ENCODE data around the gene LHPP.

The LHPP gene

DNA sequence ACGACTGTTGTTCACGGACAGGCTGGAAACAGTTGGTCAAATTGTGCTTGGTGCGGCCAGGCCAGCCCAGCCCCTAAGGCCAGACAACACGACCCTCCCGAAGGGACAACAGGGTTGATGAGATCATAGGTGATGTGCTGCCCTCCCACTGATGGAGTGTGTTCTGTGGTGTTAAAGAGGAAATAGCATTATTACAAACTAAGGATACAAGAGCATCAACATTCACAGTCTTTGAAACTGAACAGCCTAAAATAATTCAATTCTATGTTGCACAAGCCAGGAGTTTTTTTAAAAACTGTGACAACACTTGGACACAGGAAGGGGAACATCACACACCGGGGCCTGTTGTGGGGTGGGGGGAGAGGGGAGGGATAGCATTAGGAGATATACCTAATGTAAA, 194.9 kb downstream of the LHPP start:
- TF ChIP-seq GLIS3 (CRISPR knock-in tag; IDR thresholded peaks at IDR 0.05) = no peak
- TF ChIP-seq ZNF8 (CRISPR knock-in tag; IDR thresholded peaks at IDR 0.05) = no peak
- TF ChIP-seq, protein P1, sequence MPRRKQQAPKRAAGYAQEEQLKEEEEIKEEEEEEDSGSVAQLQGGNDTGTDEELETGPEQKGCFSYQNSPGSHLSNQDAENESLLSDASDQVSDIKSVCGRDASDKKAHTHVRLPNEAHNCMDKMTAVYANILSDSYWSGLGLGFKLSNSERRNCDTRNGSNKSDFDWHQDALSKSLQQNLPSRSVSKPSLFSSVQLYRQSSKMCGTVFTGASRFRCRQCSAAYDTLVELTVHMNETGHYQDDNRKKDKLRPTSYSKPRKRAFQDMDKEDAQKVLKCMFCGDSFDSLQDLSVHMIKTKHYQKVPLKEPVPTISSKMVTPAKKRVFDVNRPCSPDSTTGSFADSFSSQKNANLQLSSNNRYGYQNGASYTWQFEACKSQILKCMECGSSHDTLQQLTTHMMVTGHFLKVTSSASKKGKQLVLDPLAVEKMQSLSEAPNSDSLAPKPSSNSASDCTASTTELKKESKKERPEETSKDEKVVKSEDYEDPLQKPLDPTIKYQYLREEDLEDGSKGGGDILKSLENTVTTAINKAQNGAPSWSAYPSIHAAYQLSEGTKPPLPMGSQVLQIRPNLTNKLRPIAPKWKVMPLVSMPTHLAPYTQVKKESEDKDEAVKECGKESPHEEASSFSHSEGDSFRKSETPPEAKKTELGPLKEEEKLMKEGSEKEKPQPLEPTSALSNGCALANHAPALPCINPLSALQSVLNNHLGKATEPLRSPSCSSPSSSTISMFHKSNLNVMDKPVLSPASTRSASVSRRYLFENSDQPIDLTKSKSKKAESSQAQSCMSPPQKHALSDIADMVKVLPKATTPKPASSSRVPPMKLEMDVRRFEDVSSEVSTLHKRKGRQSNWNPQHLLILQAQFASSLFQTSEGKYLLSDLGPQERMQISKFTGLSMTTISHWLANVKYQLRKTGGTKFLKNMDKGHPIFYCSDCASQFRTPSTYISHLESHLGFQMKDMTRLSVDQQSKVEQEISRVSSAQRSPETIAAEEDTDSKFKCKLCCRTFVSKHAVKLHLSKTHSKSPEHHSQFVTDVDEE (CRISPR knock-in tag; IDR thresholded peaks at IDR 0.05) = no peak
- TF ChIP-seq ZFP30 (CRISPR knock-in tag; IDR thresholded peaks at IDR 0.05) = no peak
- no peak for TF ChIP-seq ISL1 (CRISPR knock-in tag; IDR thresholded peaks at IDR 0.05)
- no peak for TF ChIP-seq SNAI2 (CRISPR knock-in tag; IDR thresholded peaks at IDR 0.05)
- TF ChIP-seq ZC3H10 (CRISPR knock-in tag; IDR thresholded peaks at IDR 0.05) = no peak
- no peak for TF ChIP-seq TCF4 (CRISPR knock-in tag; IDR thresholded peaks at IDR 0.05; ENCODE audit: borderline replicate concordance)
- no peak for TF ChIP-seq ZNF70 (CRISPR knock-in tag; IDR thresholded peaks at IDR 0.05)
- TF ChIP-seq OSR1 (CRISPR knock-in tag; IDR thresholded peaks at IDR 0.05) = no peak
- no peak for ATAC-seq

DNA sequence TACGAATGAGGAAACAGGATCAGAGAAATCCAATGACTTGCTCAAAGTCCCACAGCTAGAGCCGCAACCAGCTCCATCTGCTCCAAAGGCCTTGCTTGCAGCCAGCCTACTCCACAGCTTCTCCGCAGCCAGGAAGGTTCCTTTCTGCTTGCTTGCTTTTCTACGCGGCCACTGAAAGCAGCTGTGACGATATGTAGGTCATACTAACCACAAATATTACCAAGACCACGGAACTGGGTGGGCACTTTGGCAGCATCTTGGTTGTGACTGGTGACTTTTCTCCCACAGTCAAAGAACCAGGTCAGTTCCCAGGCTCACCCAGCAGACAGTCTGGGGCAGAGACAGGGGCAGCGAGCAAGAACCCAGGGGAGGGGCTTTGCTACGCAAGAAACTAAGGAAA, 196.2 kb downstream of the LHPP start:
- no peak for TF ChIP-seq SNAI2 (CRISPR knock-in tag; IDR thresholded peaks at IDR 0.05)
- TF ChIP-seq ZNF8 (CRISPR knock-in tag; IDR thresholded peaks at IDR 0.05) = no peak
- TF ChIP-seq TOX (CRISPR knock-in tag; IDR thresholded peaks at IDR 0.05; ENCODE audit: borderline replicate concordance) = no peak
- no peak for TF ChIP-seq OSR1 (CRISPR knock-in tag; IDR thresholded peaks at IDR 0.05)
- TF ChIP-seq, protein P2, sequence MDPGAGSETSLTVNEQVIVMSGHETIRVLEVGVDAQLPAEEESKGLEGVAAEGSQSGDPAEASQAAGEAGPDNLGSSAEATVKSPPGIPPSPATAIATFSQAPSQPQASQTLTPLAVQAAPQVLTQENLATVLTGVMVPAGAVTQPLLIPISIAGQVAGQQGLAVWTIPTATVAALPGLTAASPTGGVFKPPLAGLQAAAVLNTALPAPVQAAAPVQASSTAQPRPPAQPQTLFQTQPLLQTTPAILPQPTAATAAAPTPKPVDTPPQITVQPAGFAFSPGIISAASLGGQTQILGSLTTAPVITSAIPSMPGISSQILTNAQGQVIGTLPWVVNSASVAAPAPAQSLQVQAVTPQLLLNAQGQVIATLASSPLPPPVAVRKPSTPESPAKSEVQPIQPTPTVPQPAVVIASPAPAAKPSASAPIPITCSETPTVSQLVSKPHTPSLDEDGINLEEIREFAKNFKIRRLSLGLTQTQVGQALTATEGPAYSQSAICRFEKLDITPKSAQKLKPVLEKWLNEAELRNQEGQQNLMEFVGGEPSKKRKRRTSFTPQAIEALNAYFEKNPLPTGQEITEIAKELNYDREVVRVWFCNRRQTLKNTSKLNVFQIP (CRISPR knock-in tag; IDR thresholded peaks at IDR 0.05; ENCODE audit: borderline replicate concordance, low read depth) = no peak
- TF ChIP-seq, protein P3, sequence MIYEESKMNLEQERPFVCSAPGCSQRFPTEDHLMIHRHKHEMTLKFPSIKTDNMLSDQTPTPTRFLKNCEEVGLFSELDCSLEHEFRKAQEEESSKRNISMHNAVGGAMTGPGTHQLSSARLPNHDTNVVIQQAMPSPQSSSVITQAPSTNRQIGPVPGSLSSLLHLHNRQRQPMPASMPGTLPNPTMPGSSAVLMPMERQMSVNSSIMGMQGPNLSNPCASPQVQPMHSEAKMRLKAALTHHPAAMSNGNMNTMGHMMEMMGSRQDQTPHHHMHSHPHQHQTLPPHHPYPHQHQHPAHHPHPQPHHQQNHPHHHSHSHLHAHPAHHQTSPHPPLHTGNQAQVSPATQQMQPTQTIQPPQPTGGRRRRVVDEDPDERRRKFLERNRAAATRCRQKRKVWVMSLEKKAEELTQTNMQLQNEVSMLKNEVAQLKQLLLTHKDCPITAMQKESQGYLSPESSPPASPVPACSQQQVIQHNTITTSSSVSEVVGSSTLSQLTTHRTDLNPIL (CRISPR knock-in tag; IDR thresholded peaks at IDR 0.05; ENCODE audit: low read depth) = no peak
- no peak for TF ChIP-seq ZFP3 (CRISPR knock-in tag; IDR thresholded peaks at IDR 0.05)
- TF ChIP-seq ARNTL (CRISPR knock-in tag; IDR thresholded peaks at IDR 0.05; ENCODE audit: borderline replicate concordance, low read depth) = no peak
- TF ChIP-seq GLIS3 (CRISPR knock-in tag; IDR thresholded peaks at IDR 0.05) = no peak
- TF ChIP-seq, protein P4, sequence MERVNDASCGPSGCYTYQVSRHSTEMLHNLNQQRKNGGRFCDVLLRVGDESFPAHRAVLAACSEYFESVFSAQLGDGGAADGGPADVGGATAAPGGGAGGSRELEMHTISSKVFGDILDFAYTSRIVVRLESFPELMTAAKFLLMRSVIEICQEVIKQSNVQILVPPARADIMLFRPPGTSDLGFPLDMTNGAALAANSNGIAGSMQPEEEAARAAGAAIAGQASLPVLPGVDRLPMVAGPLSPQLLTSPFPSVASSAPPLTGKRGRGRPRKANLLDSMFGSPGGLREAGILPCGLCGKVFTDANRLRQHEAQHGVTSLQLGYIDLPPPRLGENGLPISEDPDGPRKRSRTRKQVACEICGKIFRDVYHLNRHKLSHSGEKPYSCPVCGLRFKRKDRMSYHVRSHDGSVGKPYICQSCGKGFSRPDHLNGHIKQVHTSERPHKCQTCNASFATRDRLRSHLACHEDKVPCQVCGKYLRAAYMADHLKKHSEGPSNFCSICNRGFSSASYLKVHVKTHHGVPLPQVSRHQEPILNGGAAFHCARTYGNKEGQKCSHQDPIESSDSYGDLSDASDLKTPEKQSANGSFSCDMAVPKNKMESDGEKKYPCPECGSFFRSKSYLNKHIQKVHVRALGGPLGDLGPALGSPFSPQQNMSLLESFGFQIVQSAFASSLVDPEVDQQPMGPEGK (CRISPR knock-in tag; IDR thresholded peaks at IDR 0.05; ENCODE audit: borderline replicate concordance) = no peak
- TF ChIP-seq ZNF70 (CRISPR knock-in tag; IDR thresholded peaks at IDR 0.05) = no peak
- TF ChIP-seq, protein P1 (CRISPR knock-in tag; IDR thresholded peaks at IDR 0.05) = no peak
- no peak for TF ChIP-seq ISL1 (CRISPR knock-in tag; IDR thresholded peaks at IDR 0.05)
- TF ChIP-seq, protein P5, sequence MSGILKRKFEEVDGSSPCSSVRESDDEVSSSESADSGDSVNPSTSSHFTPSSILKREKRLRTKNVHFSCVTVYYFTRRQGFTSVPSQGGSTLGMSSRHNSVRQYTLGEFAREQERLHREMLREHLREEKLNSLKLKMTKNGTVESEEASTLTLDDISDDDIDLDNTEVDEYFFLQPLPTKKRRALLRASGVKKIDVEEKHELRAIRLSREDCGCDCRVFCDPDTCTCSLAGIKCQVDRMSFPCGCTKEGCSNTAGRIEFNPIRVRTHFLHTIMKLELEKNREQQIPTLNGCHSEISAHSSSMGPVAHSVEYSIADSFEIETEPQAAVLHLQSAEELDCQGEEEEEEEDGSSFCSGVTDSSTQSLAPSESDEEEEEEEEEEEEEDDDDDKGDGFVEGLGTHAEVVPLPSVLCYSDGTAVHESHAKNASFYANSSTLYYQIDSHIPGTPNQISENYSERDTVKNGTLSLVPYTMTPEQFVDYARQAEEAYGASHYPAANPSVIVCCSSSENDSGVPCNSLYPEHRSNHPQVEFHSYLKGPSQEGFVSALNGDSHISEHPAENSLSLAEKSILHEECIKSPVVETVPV (CRISPR knock-in tag; IDR thresholded peaks at IDR 0.05) = no peak
- TF ChIP-seq TCF4 (CRISPR knock-in tag; IDR thresholded peaks at IDR 0.05; ENCODE audit: borderline replicate concordance) = no peak
- no peak for TF ChIP-seq PPARA (CRISPR knock-in tag; IDR thresholded peaks at IDR 0.05; ENCODE audit: borderline replicate concordance)
- TF ChIP-seq RARB (CRISPR knock-in tag; IDR thresholded peaks at IDR 0.05) = no peak
- no peak for ATAC-seq

Measured in SK-N-SH treated with all-trans-retinoic acid at 6 μM for 48 hours (cell line).